ENCODE results near the gene SLC33A1. TPM values are rescaled to one million over a fixed set of nuclear protein-coding genes. Genes with fewer than 3 reads are reported as not detected.
"Not testable (repeated sequence)": the region's sequence is repeated elsewhere in the genome, so short reads cannot be mapped to it uniquely, and the experiment has no call there.

Gene SLC33A1
- total RNA-seq, 1 experiment from 2014 or later = 27.2 TPM

- no peak for DNase-seq (ENCODE audit: low read depth, low spot score)
- Histone ChIP-seq H3K9me3 (ENCODE audit: control insufficient read depth, insufficient read depth, low read depth, low read length) (no peaks in the 10 kb centered on the region), H3K27me3 (ENCODE audit: control insufficient read depth, insufficient read depth, low read length) (no peaks in the 10 kb centered on the region), H3K4me3 (ENCODE audit: low read depth in 2 of 2, low read length in 2 of 2) (no peak overlapping the region), H3K4me1 (ENCODE audit: control insufficient read depth, insufficient read depth, low read length) (no peaks in the 10 kb centered on the region), H3K27ac (ENCODE audit: low read length) (no peak overlapping the region), H3K36me3 (ENCODE audit: control insufficient read depth, insufficient read depth, low read length) (no peaks in the 10 kb centered on the region)
- TSS peak; percentile 25 for BruUV-seq (replicated peaks)
- TF ChIP-seq SIN3A (IDR thresholded peaks at IDR 0.05; ENCODE audit: borderline replicate concordance, insufficient read depth, low read depth, low read length) (no peak), REST (IDR thresholded peaks at IDR 0.05; ENCODE audit: insufficient read depth in 1 of 2, low read depth in 2 of 2, low read length in 1 of 2) (no peak), CTCF (IDR thresholded peaks at IDR 0.05) (no peak), POLR2AphosphoS5 (IDR thresholded peaks at IDR 0.05; ENCODE audit: low read depth, low read length) (no peak), TCF7L2 (IDR thresholded peaks at IDR 0.05; ENCODE audit: low read depth, low read length) (no peak)
- no peak for ATAC-seq
- ChIA-PET POLR2A (no interaction called here), CTCF (no interaction called here)
- intact Hi-C loops (cut with micrococcal nuclease; ENCODE audit: unreplicated experiment) = no loop called here
- in situ Hi-C loops (cut with HindIII; ENCODE audit: low pct_unique_long_range_greater_than_20kb, low sequenced_read_pairs) = no loop called here
Measured at GRCh38 chr3:155843569-155843968, 10.7 kb downstream of the SLC33A1 start.

- DNase-seq (ENCODE audit: low read depth, low spot score) (no peak), ATAC-seq (no peak; the same call in 1 of the 2 replicates)
- H3K27ac ChIP-seq (ENCODE audit: low read length) = no peak overlapping the region
- BruUV-seq (replicated peaks) = no TSS peak
- intact Hi-C loops (cut with micrococcal nuclease; ENCODE audit: unreplicated experiment) (no loop called here), in situ Hi-C loops (cut with HindIII; ENCODE audit: low pct_unique_long_range_greater_than_20kb, low sequenced_read_pairs) (no loop called here)
- 0 out of 2 replicates have a peak, but pooled peaks cover 3% of the 10 kb centered on the region for H3K36me3 ChIP-seq (ENCODE audit: control insufficient read depth, insufficient read depth, low read length)
- H3K4me1 ChIP-seq (ENCODE audit: control insufficient read depth, insufficient read depth, low read length) = no peaks in the 10 kb centered on the region
- H3K9me3 ChIP-seq (ENCODE audit: control insufficient read depth, insufficient read depth, low read depth, low read length) = no peaks in the 10 kb centered on the region
- no peaks in the 10 kb centered on the region for H3K27me3 ChIP-seq (ENCODE audit: control insufficient read depth, insufficient read depth, low read length)
- TF ChIP-seq TCF7L2 (IDR thresholded peaks at IDR 0.05; ENCODE audit: low read depth, low read length) = no peak
- TF ChIP-seq REST (IDR thresholded peaks at IDR 0.05; ENCODE audit: insufficient read depth in 1 of 2, low read depth in 2 of 2, low read length in 1 of 2) = no peak
- no peak for TF ChIP-seq POLR2AphosphoS5 (IDR thresholded peaks at IDR 0.05; ENCODE audit: low read depth, low read length)
- no peak for TF ChIP-seq CTCF (IDR thresholded peaks at IDR 0.05)
- TF ChIP-seq SIN3A (IDR thresholded peaks at IDR 0.05; ENCODE audit: borderline replicate concordance, insufficient read depth, low read depth, low read length) = no peak
- ChIA-PET CTCF (no interaction called here), POLR2A (interaction anchor here (0.7 kb wide), 1 partner anchor 14 kb away, joined by 5 read pairs; no protein-coding TSS in a partner anchor)
- no peak overlapping the region for H3K4me3 ChIP-seq (ENCODE audit: low read depth in 2 of 2, low read length in 2 of 2)
Measured at GRCh38 chr3:155835341-155836071, 18.7 kb downstream of the SLC33A1 start.

GRCh38 chr3:155828490-155829098 is 25.6 kb downstream of the SLC33A1 start:
- H3K4me1 ChIP-seq (ENCODE audit: control insufficient read depth, insufficient read depth, low read length); POLR2A ChIA-PET; ATAC-seq; H3K4me3 ChIP-seq (ENCODE audit: low read depth in 2 of 2, low read length in 2 of 2); H3K36me3 ChIP-seq (ENCODE audit: control insufficient read depth, insufficient read depth, low read length); BruUV-seq (replicated peaks); in situ Hi-C loops (cut with HindIII; ENCODE audit: low pct_unique_long_range_greater_than_20kb, low sequenced_read_pairs); H3K27me3 ChIP-seq (ENCODE audit: control insufficient read depth, insufficient read depth, low read length); intact Hi-C loops (cut with micrococcal nuclease; ENCODE audit: unreplicated experiment); H3K27ac ChIP-seq (ENCODE audit: low read length); H3K9me3 ChIP-seq (ENCODE audit: control insufficient read depth, insufficient read depth, low read depth, low read length); DNase-seq (ENCODE audit: low read depth, low spot score): not testable (repeated sequence)
- CTCF ChIA-PET = interaction anchor here (1.4 kb wide), 1 partner anchor 23 kb away, joined by 5 read pairs; the partner anchor contains the start of gene C3orf33
